CD4-positive, CD25-positive, alpha-beta regulatory T cell (primary cell): ENCODE results near the gene DUSP10. TPM values are rescaled to one million over a fixed set of nuclear protein-coding genes. Genes with fewer than 3 reads are reported as not detected.
A peak's percentile ranks its signal among the peaks of the same experiment; 100 is the strongest.

ENCODE experiments used
- ATAC-seq, 2 donors: fragments of 150-1000 bp; cut with Tn5 transposase; one replicate each; pipeline ENCODE4 v1.10.0; 2021; ENCODE audit warnings: low read depth in 2 of 2, moderate number of reproducible peaks in 2 of 2, moderate library complexity in 1 of 2
- DNase-seq, 3 donors: peaks; one replicate each; pipeline versions ENCODE4 v3.0.0 to v3.0.0-alpha.2; 2012 to 2022; ENCODE audit warnings: mixed read lengths in 1 of 3
- H3K27ac ChIP-seq: one replicate; pipeline ENCODE4 v1.7.0; 2013; ENCODE audit warnings: mild to moderate bottlenecking, low read length; ENCODE audit not compliant: insufficient read depth, poor library complexity, severe bottlenecking
- H3K27me3 ChIP-seq: one replicate; pipeline ENCODE4 v1.7.0; 2013; ENCODE audit warnings: low read length; ENCODE audit not compliant: control insufficient read depth, insufficient read depth
- H3K36me3 ChIP-seq: one replicate; pipeline ENCODE4 v1.7.0; 2013; ENCODE audit warnings: mild to moderate bottlenecking, low read length, moderate library complexity; ENCODE audit not compliant: control insufficient read depth, insufficient read depth
- H3K4me1 ChIP-seq: 2 replicates; pipeline ENCODE4 v1.7.0; 2013; ENCODE audit warnings: mild to moderate bottlenecking, low read length; ENCODE audit not compliant: insufficient read depth, control insufficient read depth, poor library complexity, severe bottlenecking
- H3K4me3 ChIP-seq: one replicate; pipeline ENCODE4 v1.7.0; 2013; ENCODE audit warnings: low read depth, mild to moderate bottlenecking, low read length, moderate library complexity
- H3K9me3 ChIP-seq, 2 experiments: 1 replicate in 1 of 2; 2 replicates in 1 of 2; pipeline ENCODE4 v1.7.0; 2013; ENCODE audit warnings: low read length in 2 of 2, mild to moderate bottlenecking in 1 of 2, moderate library complexity in 1 of 2; ENCODE audit not compliant: control insufficient read depth in 2 of 2
- H3K27ac Mint-ChIP-seq, 3 donors: one replicate each; pipeline ENCODE4 v1.8.0; 2020 to 2022; ENCODE audit warnings: mild to moderate bottlenecking in 3 of 3, mixed read lengths in 3 of 3, moderate library complexity in 2 of 3
- H3K27me3 Mint-ChIP-seq: one replicate; pipeline ENCODE4 v1.8.0; 2022; ENCODE audit warnings: mild to moderate bottlenecking, mixed read lengths
- H3K36me3 Mint-ChIP-seq: one replicate; pipeline ENCODE4 v1.8.0; 2020; ENCODE audit warnings: mixed read lengths
- H3K4me1 Mint-ChIP-seq, 4 donors: one replicate each; pipeline ENCODE4 v1.8.0; 2020 to 2022; ENCODE audit warnings: mixed read lengths in 4 of 4, mild to moderate bottlenecking in 1 of 4
- H3K4me3 Mint-ChIP-seq, 4 donors: one replicate each; pipeline ENCODE4 v1.8.0; 2020 to 2022; ENCODE audit warnings: mild to moderate bottlenecking in 4 of 4, mixed read lengths in 4 of 4, moderate library complexity in 3 of 4
- H3K9me3 Mint-ChIP-seq, 7 donors: one replicate each; pipeline ENCODE4 v1.8.0; 2020 to 2022; ENCODE audit warnings: mixed read lengths in 7 of 7, mild to moderate bottlenecking in 3 of 7, moderate library complexity in 2 of 7
- polyA plus RNA-seq, 4 donors: library from polyadenylated mRNA; unstranded; fragments of 300-500 nt; fragmentation: Illumina TruSeq; gene quantifications; one replicate each; pipeline ENCODE4 v1.2.3, GENCODE V29; 2021
- total RNA-seq: library from RNA; stranded (reverse); gene quantifications from one replicate; pipeline ENCODE4 v1.2.3, GENCODE V29; 2022

Gene DUSP10
- total and polyA plus RNA-seq, 5 donors from 2014 or later: 30.7 to 251 (median 37.7) TPM

DNA sequence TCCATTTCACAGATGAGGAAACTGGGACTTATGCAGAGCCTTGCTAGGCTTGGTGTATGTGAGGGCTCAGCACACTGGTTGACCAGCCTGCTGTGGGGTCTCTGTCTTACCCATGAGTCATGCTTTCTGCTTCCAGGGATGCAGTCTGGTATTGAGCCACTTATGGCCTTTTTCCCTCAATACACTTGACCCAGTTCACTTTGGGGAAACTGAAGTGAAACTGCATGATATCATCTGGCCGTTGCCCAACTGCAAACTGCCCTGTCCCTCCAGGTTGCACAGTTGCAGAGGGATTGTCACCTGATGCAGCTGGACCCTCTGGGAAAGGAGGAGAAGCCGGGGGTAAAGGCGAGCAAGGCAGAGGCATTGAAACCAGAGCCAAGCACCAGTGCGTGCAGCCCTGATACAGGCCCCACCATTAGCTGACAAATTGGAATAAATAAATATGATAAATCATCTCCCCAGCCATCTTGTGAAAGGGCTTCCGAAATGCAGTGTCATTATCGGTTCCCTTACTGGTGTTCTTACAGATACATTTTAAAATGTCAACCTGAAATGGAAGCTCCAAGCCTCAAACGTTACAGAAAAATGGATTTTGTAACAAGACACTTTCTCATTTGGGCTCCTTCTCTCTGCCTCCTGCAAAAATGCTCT is 39.3 kb upstream of the DUSP10 start:
- H3K27ac Mint-ChIP-seq: peak overlapping the region in 1 of 3 donors; percentile 89
- Histone ChIP-seq H3K27ac (no peak overlapping the region), H3K4me1 (peaks cover 57% of the 10 kb centered on the region), H3K27me3 (no peaks in the 10 kb centered on the region), H3K4me3 (no peak overlapping the region), H3K36me3 (no peaks in the 10 kb centered on the region), H3K9me3 (no peaks in the 10 kb centered on the region)
- H3K36me3 Mint-ChIP-seq: no peaks in the 10 kb centered on the region
- ATAC-seq (no peak), DNase-seq (no peak)
- H3K4me3 Mint-ChIP-seq: no peak overlapping the region
- no peaks in the 10 kb centered on the region for H3K27me3 Mint-ChIP-seq
- H3K9me3 Mint-ChIP-seq: no peaks in the 10 kb centered on the region
- peaks cover 31 to 76% (median 44%) of the 10 kb centered on the region in 4 donors for H3K4me1 Mint-ChIP-seq

DNA sequence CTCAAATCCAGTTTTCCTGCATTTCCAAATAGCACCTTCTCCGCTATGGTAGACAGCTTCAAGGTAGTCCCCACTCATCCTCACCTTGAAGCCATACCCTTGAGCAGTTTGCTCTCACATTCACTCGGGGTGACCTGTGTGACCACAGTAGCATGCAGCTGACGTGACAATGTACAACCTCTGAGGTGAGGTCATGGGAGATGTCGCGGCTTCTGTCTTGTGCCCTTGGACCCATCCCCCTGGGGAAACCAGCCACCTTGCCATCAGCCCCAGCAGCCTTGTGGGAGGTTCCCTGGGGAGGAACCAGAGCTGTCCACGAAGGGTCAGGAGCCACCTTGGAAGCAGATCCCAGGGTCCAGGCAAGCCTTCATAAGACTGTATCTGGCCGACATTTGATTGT is 38.3 kb upstream of the DUSP10 start:
- Mint-ChIP-seq H3K27ac (peak overlapping the region in 2 of 3 donors; percentile 75 to 89), H3K4me3 (no peak overlapping the region), H3K27me3 (no peaks in the 10 kb centered on the region), H3K4me1 (peaks cover 31 to 82% (median 48%) of the 10 kb centered on the region in 4 donors), H3K36me3 (no peaks in the 10 kb centered on the region), H3K9me3 (no peaks in the 10 kb centered on the region)
- no peaks in the 10 kb centered on the region for H3K9me3 ChIP-seq
- DNase-seq: no peak
- no peak overlapping the region for H3K4me3 ChIP-seq
- H3K27me3 ChIP-seq: no peaks in the 10 kb centered on the region
- H3K4me1 ChIP-seq: peaks cover 57% of the 10 kb centered on the region
- ATAC-seq: no peak
- no peak overlapping the region for H3K27ac ChIP-seq
- no peaks in the 10 kb centered on the region for H3K36me3 ChIP-seq

DNA sequence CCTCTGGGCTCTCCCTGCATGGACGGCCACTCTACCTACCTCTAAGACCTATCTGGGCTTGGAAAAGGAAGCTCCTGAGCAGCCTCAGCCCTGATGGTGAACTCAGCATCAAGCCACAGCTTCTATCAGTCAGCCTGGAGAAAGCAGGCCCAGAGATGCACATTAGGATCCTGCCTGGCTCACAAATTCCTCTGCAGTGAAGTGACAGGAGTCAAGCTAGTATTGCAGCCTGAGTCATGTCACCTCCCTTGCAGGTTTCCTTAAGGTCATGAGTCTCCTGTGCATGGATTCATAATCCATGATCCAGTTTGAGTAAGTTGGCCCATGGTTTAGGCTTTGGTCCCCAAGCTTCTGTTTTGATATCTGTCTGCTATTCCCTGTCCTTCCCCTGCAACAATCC is 37.9 kb upstream of the DUSP10 start:
- no peaks in the 10 kb centered on the region for H3K27me3 Mint-ChIP-seq
- no peaks in the 10 kb centered on the region for H3K9me3 ChIP-seq
- H3K27ac Mint-ChIP-seq: peak overlapping the region in 2 of 3 donors; percentile 75 to 89
- H3K4me1 ChIP-seq: peaks cover 57% of the 10 kb centered on the region
- no peaks in the 10 kb centered on the region for H3K9me3 Mint-ChIP-seq
- DNase-seq (no peak), ATAC-seq (no peak)
- H3K27ac ChIP-seq: no peak overlapping the region
- H3K4me1 Mint-ChIP-seq: peaks cover 31 to 78% (median 47%) of the 10 kb centered on the region in 4 donors
- H3K4me3 ChIP-seq: no peak overlapping the region
- H3K36me3 ChIP-seq: no peaks in the 10 kb centered on the region
- H3K4me3 Mint-ChIP-seq: no peak overlapping the region
- no peaks in the 10 kb centered on the region for H3K36me3 Mint-ChIP-seq
- no peaks in the 10 kb centered on the region for H3K27me3 ChIP-seq

DNA sequence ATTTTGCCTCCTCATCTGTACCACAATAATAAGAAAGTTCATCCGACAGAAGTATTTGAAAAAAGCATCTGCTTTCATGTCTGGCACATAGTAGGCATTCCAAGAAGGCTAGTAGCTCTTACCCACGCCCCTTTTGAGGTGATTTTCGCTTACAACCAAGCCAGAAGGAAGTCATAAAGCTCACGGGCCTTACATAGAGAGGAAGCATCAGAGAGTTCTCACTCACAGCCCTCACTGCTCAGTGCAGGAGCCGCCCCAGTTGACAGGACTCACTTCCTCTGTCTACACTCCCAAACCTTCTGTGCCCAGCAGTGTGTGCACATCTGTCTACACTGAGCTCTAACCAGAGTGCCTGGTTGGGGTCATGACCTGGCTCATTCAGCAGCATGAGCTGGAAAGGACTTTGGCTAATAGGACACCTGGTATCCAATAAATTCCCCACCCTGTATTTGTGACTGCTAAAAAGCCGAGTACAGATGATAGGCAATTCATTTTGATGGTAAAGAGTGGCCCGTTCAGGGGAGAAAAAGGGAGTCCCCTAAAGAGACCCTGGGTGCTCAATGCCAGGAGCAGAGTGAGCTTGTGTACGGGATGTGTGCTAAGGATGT is 36.8 kb upstream of the DUSP10 start:
- Mint-ChIP-seq H3K27ac (peak overlapping the region; percentile 88 to 91 (median 89)), H3K4me1 (peaks cover 25 to 67% (median 38%) of the 10 kb centered on the region in 4 donors), H3K27me3 (no peaks in the 10 kb centered on the region), H3K9me3 (no peaks in the 10 kb centered on the region), H3K36me3 (no peaks in the 10 kb centered on the region), H3K4me3 (peak overlapping the region in 3 of 4 donors; percentile 56 to 71 (median 61))
- no peaks in the 10 kb centered on the region for H3K9me3 ChIP-seq
- peak overlapping the region; percentile 45 for H3K4me3 ChIP-seq
- peaks cover 47% of the 10 kb centered on the region for H3K4me1 ChIP-seq
- peak overlapping the region; percentile 55 for H3K27ac ChIP-seq
- peak in 2 of 3 donors; percentile 21 to 86 for DNase-seq
- H3K27me3 ChIP-seq: no peaks in the 10 kb centered on the region
- H3K36me3 ChIP-seq: no peaks in the 10 kb centered on the region
- ATAC-seq: peak; percentile 76 to 78

DNA sequence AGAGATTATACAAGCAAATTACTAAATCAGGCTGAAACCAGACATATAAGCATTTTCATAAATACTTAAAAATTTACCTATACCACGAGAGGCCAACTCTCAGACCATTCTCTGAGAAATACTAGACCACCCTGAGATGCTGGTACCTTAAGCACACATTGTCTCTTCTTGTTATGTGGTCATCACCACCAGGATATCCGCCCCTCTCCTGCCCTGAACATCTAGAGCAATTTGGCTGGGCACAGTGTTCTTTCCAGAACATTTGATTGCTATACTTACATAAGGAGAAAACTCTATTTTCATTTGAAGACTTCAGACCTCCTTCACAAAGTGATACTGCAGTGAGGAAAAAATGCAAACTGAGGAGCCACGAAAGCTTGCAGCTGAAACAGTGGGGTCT is 36.2 kb upstream of the DUSP10 start:
- Histone ChIP-seq H3K4me3 (peak overlapping the region; percentile 45), H3K4me1 (peaks cover 42% of the 10 kb centered on the region), H3K36me3 (no peaks in the 10 kb centered on the region), H3K27me3 (no peaks in the 10 kb centered on the region), H3K9me3 (no peaks in the 10 kb centered on the region), H3K27ac (peak overlapping the region; percentile 55)
- no peaks in the 10 kb centered on the region for H3K27me3 Mint-ChIP-seq
- no peaks in the 10 kb centered on the region for H3K9me3 Mint-ChIP-seq
- DNase-seq (no peak), ATAC-seq (no peak)
- H3K27ac Mint-ChIP-seq: peak overlapping the region; percentile 88 to 91 (median 89)
- H3K4me1 Mint-ChIP-seq: peaks cover 21 to 62% (median 34%) of the 10 kb centered on the region in 4 donors
- no peaks in the 10 kb centered on the region for H3K36me3 Mint-ChIP-seq
- H3K4me3 Mint-ChIP-seq: peak overlapping the region; percentile 28 to 71 (median 59)

DNA sequence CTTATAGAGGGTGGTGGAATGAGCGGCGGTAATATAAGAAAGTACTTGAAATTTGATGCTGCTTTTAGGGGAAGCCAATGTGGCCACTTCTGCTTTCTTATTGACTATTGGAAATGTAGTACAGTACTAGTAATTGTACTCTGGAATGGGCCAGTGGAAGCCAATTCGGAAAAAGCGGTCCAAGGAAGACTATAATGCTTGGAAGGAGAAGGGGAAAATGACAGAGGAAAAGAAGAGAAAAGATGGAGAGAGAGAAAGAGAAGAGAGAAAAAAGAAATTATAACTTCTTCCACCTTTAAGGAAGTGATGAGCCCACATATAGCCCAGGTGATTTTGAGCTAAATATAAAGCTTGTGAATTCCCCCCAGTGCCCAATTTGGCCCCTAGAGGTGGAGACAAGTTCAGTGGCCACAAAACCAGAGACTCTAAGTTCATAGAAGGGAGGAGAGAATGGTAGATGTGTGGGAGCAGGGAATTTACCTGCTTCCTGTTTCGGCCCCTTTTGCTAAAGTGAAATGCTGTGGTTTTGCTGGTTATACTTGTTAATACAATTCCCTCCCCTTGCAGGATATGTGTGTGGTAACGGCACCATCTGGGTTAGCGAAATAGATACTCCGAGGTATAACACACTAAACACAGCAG is 35.7 kb upstream of the DUSP10 start:
- H3K4me3 Mint-ChIP-seq: peak overlapping the region; percentile 56 to 71 (median 59)
- Histone ChIP-seq H3K27me3 (no peaks in the 10 kb centered on the region), H3K27ac (no peak overlapping the region), H3K9me3 (no peaks in the 10 kb centered on the region), H3K36me3 (no peaks in the 10 kb centered on the region), H3K4me1 (peaks cover 37% of the 10 kb centered on the region), H3K4me3 (peak overlapping the region; percentile 45)
- DNase-seq: peak in 2 of 3 donors; percentile 31 to 77
- H3K9me3 Mint-ChIP-seq: no peaks in the 10 kb centered on the region
- no peaks in the 10 kb centered on the region for H3K27me3 Mint-ChIP-seq
- peaks cover 20 to 56% (median 29%) of the 10 kb centered on the region in 4 donors for H3K4me1 Mint-ChIP-seq
- peak; percentile 53 to 62 for ATAC-seq
- no peaks in the 10 kb centered on the region for H3K36me3 Mint-ChIP-seq
- peak overlapping the region; percentile 88 to 91 (median 89) for H3K27ac Mint-ChIP-seq

DNA sequence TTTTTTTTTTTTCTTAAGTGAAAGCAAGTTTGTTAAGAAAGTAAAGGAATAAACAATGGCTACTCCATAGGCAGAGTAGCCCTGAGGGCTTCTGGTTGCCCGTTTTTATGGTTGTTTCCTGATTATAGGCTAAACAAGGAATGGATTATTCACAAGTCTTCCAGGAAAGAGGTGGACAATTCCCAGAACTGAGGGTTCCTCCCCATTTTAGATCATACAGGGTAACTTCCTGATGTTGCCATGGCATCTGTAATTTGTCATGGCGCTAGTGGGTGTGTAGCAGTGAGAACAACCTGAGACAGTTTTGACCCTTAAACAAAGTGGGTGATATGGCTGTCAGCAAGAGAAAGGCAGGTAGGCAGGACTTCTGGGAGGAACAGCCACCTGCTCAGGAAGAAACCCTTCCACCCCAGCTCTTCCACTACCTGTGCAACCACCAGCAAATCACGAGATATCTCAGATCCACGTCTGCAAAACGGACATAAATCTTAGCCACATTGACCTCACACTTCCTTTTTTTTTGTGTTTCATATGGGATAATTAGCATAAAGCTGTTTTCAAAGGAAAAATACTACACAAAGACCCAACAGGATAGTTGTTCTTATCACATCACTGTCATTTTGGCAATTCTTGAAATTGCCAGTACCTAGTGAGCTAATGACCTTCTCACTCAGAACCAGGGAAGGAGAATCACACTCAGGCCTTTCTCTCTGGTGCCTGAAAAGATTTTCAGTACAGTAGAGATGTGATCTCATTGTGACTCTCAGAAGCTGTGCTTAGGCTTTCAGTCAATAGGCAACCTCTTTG is 34.8 kb upstream of the DUSP10 start:
- no peaks in the 10 kb centered on the region for H3K27me3 ChIP-seq
- no peak overlapping the region for H3K27ac ChIP-seq
- ATAC-seq (no peak), DNase-seq (peak in 1 of 3 donors; percentile 61)
- Mint-ChIP-seq H3K4me3 (no peak overlapping the region), H3K27ac (peak overlapping the region in 2 of 3 donors; percentile 85 to 89), H3K36me3 (no peaks in the 10 kb centered on the region), H3K9me3 (no peaks in the 10 kb centered on the region), H3K27me3 (no peaks in the 10 kb centered on the region), H3K4me1 (peaks cover 19 to 49% (median 28%) of the 10 kb centered on the region in 4 donors)
- H3K4me1 ChIP-seq: peaks cover 37% of the 10 kb centered on the region
- H3K36me3 ChIP-seq: no peaks in the 10 kb centered on the region
- no peaks in the 10 kb centered on the region for H3K9me3 ChIP-seq
- peak overlapping the region; percentile 7 for H3K4me3 ChIP-seq
